Keratinocyte (primary cell): Measurements from ENCODE around the gene PGAP6. TPM values are rescaled to one million over a fixed set of nuclear protein-coding genes. Genes with fewer than 3 reads are reported as not detected.

ENCODE experiments used
- DNase-seq: peaks from one replicate; pipeline ENCODE4 v3.0.0-alpha.2; 2011; ENCODE audit warnings: low read depth, missing footprints, low spot score
- FAIRE-seq: peaks from 2 replicates; lab custom pipeline; 2011; peaks lifted over from hg19 to GRCh38; lab: Jason Lieb, UNC
- H2AFZ ChIP-seq: 2 replicates; pipeline ENCODE4 v1.6.0; 2012; ENCODE audit warnings: low read length, control low read depth, inconsistent platforms; ENCODE audit not compliant: control insufficient read depth
- H3K27ac ChIP-seq: 2 replicates; pipeline ENCODE4 v1.5.1; 2011; ENCODE audit warnings: low read length; ENCODE audit not compliant: control insufficient read depth, insufficient read depth
- H3K27me3 ChIP-seq: 3 replicates; pipeline ENCODE4 v1.6.0; 2011; ENCODE audit warnings: low read length; ENCODE audit not compliant: control insufficient read depth, insufficient read depth; ENCODE audit errors: extremely low read depth
- H3K36me3 ChIP-seq, 2 experiments: 2 replicates in 1 of 2; 3 replicates in 1 of 2; pipeline ENCODE4 v1.5.1; 2011; ENCODE audit warnings: low read length in 2 of 2, mild to moderate bottlenecking in 1 of 2; ENCODE audit not compliant: control insufficient read depth in 2 of 2, insufficient read depth in 2 of 2; ENCODE audit errors: extremely low read depth in 1 of 2
- H3K4me1 ChIP-seq: 3 replicates; pipeline ENCODE4 v1.5.1; 2011; ENCODE audit warnings: low read length; ENCODE audit not compliant: control insufficient read depth, insufficient read depth; ENCODE audit errors: extremely low read depth
- H3K4me2 ChIP-seq: 3 replicates; pipeline ENCODE4 v1.6.0; 2011; ENCODE audit warnings: low read depth, low read length; ENCODE audit not compliant: control insufficient read depth, insufficient read depth; ENCODE audit errors: extremely low read depth
- H3K4me3 ChIP-seq, 3 experiments: fragments of 200-600 bp in 1 of 3; sonication (generic) in 1 of 3; 2 replicates in 2 of 3; 3 replicates in 1 of 3; pipeline ENCODE4 v1.5.1; 2011 to 2016; ENCODE audit warnings: low read length in 3 of 3, mild to moderate bottlenecking in 3 of 3, control low read depth in 2 of 3, inconsistent platforms in 1 of 3, low read depth in 1 of 3, mixed read lengths in 1 of 3, mixed run types in 1 of 3, moderate library complexity in 1 of 3; ENCODE audit not compliant: control insufficient read depth in 2 of 3, insufficient read depth in 2 of 3; ENCODE audit errors: extremely low read depth in 1 of 3
- H3K79me2 ChIP-seq: 2 replicates; pipeline ENCODE4 v1.6.0; 2012; ENCODE audit warnings: low read length; ENCODE audit not compliant: control insufficient read depth, insufficient read depth
- H3K9ac ChIP-seq: 3 replicates; pipeline ENCODE4 v1.6.0; 2011; ENCODE audit warnings: low read length; ENCODE audit not compliant: control insufficient read depth, insufficient read depth; ENCODE audit errors: extremely low read depth
- H3K9me1 ChIP-seq: 3 replicates; pipeline ENCODE4 v1.6.0; 2011; ENCODE audit warnings: low read length; ENCODE audit not compliant: control insufficient read depth, insufficient read depth; ENCODE audit errors: extremely low read depth
- H3K9me3 ChIP-seq: 2 replicates; pipeline ENCODE4 v1.5.1; 2012; ENCODE audit warnings: low read depth, low read length; ENCODE audit not compliant: control insufficient read depth
- H4K20me1 ChIP-seq: 3 replicates; pipeline ENCODE4 v1.6.0; 2011; ENCODE audit warnings: low read length; ENCODE audit not compliant: control insufficient read depth, insufficient read depth; ENCODE audit errors: extremely low read depth
- CTCF ChIP-seq, 3 experiments: IDR thresholded peaks in 1 of 3; conservative IDR thresholded peaks in 1 of 3; optimal IDR thresholded peaks in 1 of 3; 2 replicates in 2 of 3; 3 replicates in 1 of 3; pipeline versions ENCODE3 to v1.5.1; 2011; ENCODE audit warnings: low read length in 3 of 3, mild to moderate bottlenecking in 3 of 3, moderate library complexity in 2 of 3, control low read depth in 1 of 3, inconsistent platforms in 1 of 3; ENCODE audit not compliant: insufficient read depth in 2 of 3; ENCODE audit errors: extremely low read depth in 1 of 3
- EZH2 ChIP-seq: IDR thresholded peaks from one replicate; pipeline ENCODE4 v1.6.1; 2012; ENCODE audit warnings: inconsistent platforms, mild to moderate bottlenecking, low read length, moderate library complexity
- dilution Hi-C: fragments of 300-500 bp; cut with MboI; formaldehyde crosslinking; loops from one replicate; pipeline ENCODE4 v1.7.0; 2020; ENCODE audit warnings: low sequenced_read_pairs; ENCODE audit not compliant: extremely low pct_ligation_motif_present
- polyA plus RNA-seq, 5 experiments: library from polyadenylated mRNA; depleted of rRNA in 3 of 5; stranded (reverse) in 3 of 5; stranded (forward) in 1 of 5; unstranded in 1 of 5; fragments of >200 nt; gene quantifications; 1 replicate in 1 of 5; 2 replicates in 3 of 5; 3 replicates in 1 of 5; pipeline versions ENCODE4 v1.2.1 to v1.2.3, GENCODE V29; 2011 to 2012; ENCODE audit warnings: missing spikeins in 2 of 5, low read depth in 1 of 5, low replicate concordance in 1 of 5

The PGAP6 gene
- polyA plus RNA-seq, 1 donor (not counting 4 experiments of a cell fraction or from before 2014, with no cell fraction given), result 25.5 TPM

DNA sequence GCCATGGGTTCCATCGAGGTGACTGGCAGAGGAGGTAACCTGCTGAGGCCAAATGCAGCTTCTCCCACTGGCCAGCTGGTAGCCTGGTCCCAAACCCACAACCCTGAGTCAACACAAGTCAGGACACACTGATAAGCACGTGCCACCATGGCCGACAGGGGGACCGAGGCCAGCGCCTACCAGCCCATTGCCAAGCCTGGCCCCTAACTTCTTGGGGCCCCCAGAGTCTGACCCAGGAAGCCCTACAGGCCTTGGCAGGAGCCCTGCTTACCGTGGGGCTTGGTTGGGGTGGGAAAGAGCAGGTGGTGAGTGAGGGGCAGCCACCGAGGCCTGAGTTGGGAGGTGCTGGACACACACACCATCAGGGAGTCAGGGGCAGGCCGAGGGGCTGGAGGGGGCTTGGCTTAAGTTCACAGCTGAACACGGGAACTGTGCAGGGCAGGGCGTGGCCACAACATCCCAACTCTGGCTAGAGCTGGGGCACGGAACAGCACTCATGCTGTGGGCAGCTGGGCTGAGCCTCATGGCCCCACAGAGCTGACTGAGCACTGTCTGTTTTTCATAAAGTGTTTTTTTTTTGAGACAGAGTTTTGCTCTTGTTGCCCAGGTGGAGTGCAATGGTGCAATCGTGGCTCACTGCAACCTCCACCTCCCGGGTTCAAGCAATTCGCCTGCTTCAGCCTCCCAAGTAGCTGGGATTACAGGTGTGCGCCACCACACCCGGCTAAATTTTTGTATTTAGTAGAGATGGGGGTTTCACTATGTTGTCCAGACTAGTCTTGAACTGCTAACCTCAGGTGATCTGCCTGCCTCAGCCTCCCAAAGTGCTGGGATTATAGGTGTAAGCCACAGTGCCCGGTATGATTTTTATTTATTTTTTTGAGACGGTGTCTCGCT lies 16.9 kb downstream of the PGAP6 start:
- TF ChIP-seq EZH2 (no peak), CTCF (optimal IDR thresholded peaks at IDR 0.05 in 1 of 3, IDR thresholded peaks at IDR 0.05 in 1 of 3, conservative IDR thresholded peaks at IDR 0.05 in 1 of 3; ENCODE audit: extremely low read depth in 1 of 3, insufficient read depth in 2 of 3, low read length in 3 of 3) (no peak)
- H3K79me2 ChIP-seq, result peaks cover 5% of the 10 kb centered on the region
- H3K9ac ChIP-seq, result no peak overlapping the region
- H3K9me3 ChIP-seq, result no peaks in the 10 kb centered on the region
- H3K4me1 ChIP-seq, result peaks cover 6% of the 10 kb centered on the region
- H3K27me3 ChIP-seq, result peaks cover 9% of the 10 kb centered on the region
- H3K9me1 ChIP-seq, result no peaks in the 10 kb centered on the region
- H3K4me3 ChIP-seq, result no peak overlapping the region
- FAIRE-seq (no peak), DNase-seq (no peak)
- H2AFZ ChIP-seq, result no peak overlapping the region
- peaks cover 11 to 16% of the 10 kb centered on the region in 2 experiments for H3K36me3 ChIP-seq
- no peak overlapping the region for H3K4me2 ChIP-seq
- peaks cover 2% of the 10 kb centered on the region for H4K20me1 ChIP-seq
- no peak overlapping the region for H3K27ac ChIP-seq
- dilution Hi-C loops, result no loop called here

DNA sequence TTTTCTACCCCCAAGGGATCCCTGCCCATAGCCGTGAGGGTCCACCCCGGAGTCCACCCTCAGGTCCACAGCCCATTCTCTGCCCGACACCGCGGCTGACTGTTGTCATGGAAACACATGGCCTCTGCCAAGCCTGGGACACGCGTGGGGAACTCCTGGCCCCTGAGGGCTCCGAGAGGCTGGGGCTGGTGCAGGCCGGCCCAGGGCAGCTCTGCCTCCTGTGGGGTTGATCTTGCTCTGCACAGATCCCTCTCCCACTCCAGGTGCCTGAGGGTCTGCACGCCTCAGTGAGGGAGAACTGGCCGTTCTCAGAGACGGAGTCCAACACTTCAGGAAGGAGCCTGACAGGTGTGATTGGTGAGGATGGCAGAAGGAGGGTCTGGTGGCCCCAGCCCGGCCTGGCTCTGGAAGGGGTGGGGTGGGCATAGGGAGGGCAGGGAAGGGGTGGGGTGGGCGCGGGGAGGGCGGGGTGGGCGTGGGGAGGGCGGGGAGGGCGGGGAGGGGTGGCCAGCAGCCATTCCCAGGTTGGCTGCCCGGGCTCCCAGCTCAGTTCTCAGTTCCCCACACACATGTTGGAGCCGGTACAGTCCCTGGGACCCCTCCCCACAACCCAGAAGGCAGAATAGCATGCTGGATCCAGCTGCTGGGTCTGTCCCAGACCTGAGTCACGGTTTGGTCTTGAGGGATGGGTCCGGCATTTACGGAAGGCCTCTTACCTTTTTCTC lies 17.9 kb downstream of the PGAP6 start:
- no peaks in the 10 kb centered on the region for H3K9me3 ChIP-seq
- TF ChIP-seq CTCF (optimal IDR thresholded peaks at IDR 0.05 in 1 of 3, IDR thresholded peaks at IDR 0.05 in 1 of 3, conservative IDR thresholded peaks at IDR 0.05 in 1 of 3; ENCODE audit: extremely low read depth in 1 of 3, insufficient read depth in 2 of 3, low read length in 3 of 3) (no peak), EZH2 (no peak)
- H4K20me1 ChIP-seq, result peaks cover 1% of the 10 kb centered on the region
- no peak for FAIRE-seq
- H3K4me3 ChIP-seq, result no peak overlapping the region
- no peak overlapping the region for H3K9ac ChIP-seq
- no peaks in the 10 kb centered on the region for H3K9me1 ChIP-seq
- H3K36me3 ChIP-seq, result peaks cover 8 to 15% of the 10 kb centered on the region in 2 experiments
- no peak overlapping the region for H2AFZ ChIP-seq
- H3K27me3 ChIP-seq, result peaks cover 9% of the 10 kb centered on the region
- no peak for DNase-seq
- H3K79me2 ChIP-seq, result no peaks in the 10 kb centered on the region
- H3K4me1 ChIP-seq, result no peaks in the 10 kb centered on the region
- dilution Hi-C loops, result no loop called here
- H3K4me2 ChIP-seq, result no peak overlapping the region
- H3K27ac ChIP-seq, result no peak overlapping the region
